ENCODE results near the gene PRR29. TPM values are rescaled to one million over a fixed set of nuclear protein-coding genes. Genes with fewer than 3 reads are reported as not detected.

PRR29 gene
- total and polyA plus RNA-seq, 2 donors (not counting 3 experiments of a cell fraction or from before 2014, with no cell fraction given): 0.39 to 1.2 TPM

DNA sequence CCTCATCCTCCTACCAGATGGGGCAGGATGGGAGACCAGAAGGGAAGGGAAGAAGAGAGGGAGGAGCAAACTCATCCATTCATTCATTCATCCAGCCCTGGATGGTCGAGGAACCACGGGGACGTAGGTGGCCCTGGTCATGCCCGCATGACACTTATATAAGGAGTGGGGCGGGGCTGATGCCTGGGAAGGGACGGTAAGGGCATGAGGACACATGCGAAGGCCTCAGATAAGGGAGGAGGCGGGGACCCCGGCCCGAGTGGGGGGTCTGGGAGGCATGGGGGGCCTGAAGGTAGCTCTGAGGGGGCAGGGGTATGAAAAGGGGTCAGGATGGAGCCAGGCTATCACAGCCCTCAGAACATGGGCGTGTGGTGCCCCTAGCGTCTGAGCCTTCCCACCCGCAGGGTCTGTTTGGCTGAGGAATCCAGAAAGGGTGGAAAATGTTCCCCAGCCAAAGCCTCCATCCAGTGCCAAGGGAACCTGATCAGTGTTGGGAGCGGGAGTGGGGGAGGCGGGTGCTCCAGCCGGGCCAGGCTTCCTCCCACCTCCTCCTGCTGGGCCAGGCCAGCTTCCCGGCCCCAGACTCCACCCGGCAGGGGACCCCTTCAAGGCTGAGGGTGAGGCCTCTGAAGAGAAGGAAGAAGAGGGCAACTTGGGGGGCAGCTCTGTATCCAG lies 48.4 kb upstream of the PRR29 start:
- ChIA-PET POLR2A (no interaction called here), CTCF (interaction anchor here (1.0 to 1.1 kb wide), 2 partner anchors 17 to 30 kb away, joined by 3 to 4 read pairs; no protein-coding TSS in a partner anchor)
- dilution Hi-C loops (cut with MboI; ENCODE audit: extremely low pct_ligation_motif_present, low sequenced_read_pairs) (no loop called here), intact Hi-C loops (cut with micrococcal nuclease) (no loop called here)
- no peaks in the 10 kb centered on the region for H3K4me1 ChIP-seq (ENCODE audit: control insufficient read depth, extremely low read depth, insufficient read depth, low read length)
- TF ChIP-seq, protein P1, sequence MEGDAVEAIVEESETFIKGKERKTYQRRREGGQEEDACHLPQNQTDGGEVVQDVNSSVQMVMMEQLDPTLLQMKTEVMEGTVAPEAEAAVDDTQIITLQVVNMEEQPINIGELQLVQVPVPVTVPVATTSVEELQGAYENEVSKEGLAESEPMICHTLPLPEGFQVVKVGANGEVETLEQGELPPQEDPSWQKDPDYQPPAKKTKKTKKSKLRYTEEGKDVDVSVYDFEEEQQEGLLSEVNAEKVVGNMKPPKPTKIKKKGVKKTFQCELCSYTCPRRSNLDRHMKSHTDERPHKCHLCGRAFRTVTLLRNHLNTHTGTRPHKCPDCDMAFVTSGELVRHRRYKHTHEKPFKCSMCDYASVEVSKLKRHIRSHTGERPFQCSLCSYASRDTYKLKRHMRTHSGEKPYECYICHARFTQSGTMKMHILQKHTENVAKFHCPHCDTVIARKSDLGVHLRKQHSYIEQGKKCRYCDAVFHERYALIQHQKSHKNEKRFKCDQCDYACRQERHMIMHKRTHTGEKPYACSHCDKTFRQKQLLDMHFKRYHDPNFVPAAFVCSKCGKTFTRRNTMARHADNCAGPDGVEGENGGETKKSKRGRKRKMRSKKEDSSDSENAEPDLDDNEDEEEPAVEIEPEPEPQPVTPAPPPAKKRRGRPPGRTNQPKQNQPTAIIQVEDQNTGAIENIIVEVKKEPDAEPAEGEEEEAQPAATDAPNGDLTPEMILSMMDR (IDR thresholded peaks at IDR 0.05; ENCODE audit: extremely low read depth in 1 of 2, insufficient read depth in 1 of 2, low read depth in 1 of 2, low read length in 2 of 2): no peak
- no peak for TF ChIP-seq POLR2A (IDR thresholded peaks at IDR 0.05; ENCODE audit: low read depth, low read length)
- TF ChIP-seq FOS (IDR thresholded peaks at IDR 0.05; ENCODE audit: borderline replicate concordance, insufficient read depth, low read length): no peak
- no peak for TF ChIP-seq GATA2 (IDR thresholded peaks at IDR 0.05; ENCODE audit: insufficient read depth, insufficient read length, low read depth, low read length)
- no peak for TF ChIP-seq POLR2AphosphoS5 (IDR thresholded peaks at IDR 0.05; ENCODE audit: insufficient read depth, low read depth, low read length)
- TF ChIP-seq EZH2 (IDR thresholded peaks at IDR 0.05; ENCODE audit: borderline replicate concordance, low read depth, low read length, severe bottlenecking): no peak
- TF ChIP-seq, protein P2, sequence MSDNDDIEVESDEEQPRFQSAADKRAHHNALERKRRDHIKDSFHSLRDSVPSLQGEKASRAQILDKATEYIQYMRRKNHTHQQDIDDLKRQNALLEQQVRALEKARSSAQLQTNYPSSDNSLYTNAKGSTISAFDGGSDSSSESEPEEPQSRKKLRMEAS (IDR thresholded peaks at IDR 0.05; ENCODE audit: insufficient read depth, insufficient read length): no peak
- no peak for TF ChIP-seq JUN (IDR thresholded peaks at IDR 0.05; ENCODE audit: borderline replicate concordance, insufficient read depth, insufficient read length, low read depth)
- TF ChIP-seq MYC (IDR thresholded peaks at IDR 0.05; ENCODE audit: low read depth, low read length): no peak
- H3K4me2 ChIP-seq (ENCODE audit: insufficient read depth, low read length): no peak overlapping the region
- no peaks in the 10 kb centered on the region for H4K20me1 ChIP-seq (replicated peaks; ENCODE audit: control insufficient read depth, extremely low read depth, insufficient read depth, low read length)
- no peaks in the 10 kb centered on the region for H3K27me3 ChIP-seq (ENCODE audit: control insufficient read depth in 2 of 2, insufficient read depth in 2 of 2, low read length in 2 of 2)
- H3K9ac ChIP-seq (replicated peaks; ENCODE audit: extremely low read depth, insufficient read depth, low read length): no peak overlapping the region
- FAIRE-seq (no peak), DNase-seq (ENCODE audit: low read depth, low spot score) (no peak)
- H3K9me3 ChIP-seq (replicated peaks; ENCODE audit: control insufficient read depth, insufficient read depth, low read length): no peaks in the 10 kb centered on the region
- H3K36me3 ChIP-seq (ENCODE audit: control insufficient read depth in 2 of 2, extremely low read depth in 1 of 2, insufficient read depth in 2 of 2, low read length in 2 of 2): no peaks in the 10 kb centered on the region
- H3K9me1 ChIP-seq (replicated peaks; ENCODE audit: control insufficient read depth, extremely low read depth, insufficient read depth, low read length): no peaks in the 10 kb centered on the region
- H3K79me2 ChIP-seq (ENCODE audit: control insufficient read depth, insufficient read depth, low read length): no peaks in the 10 kb centered on the region
- H3K27ac ChIP-seq (ENCODE audit: insufficient read depth, low read depth, low read length): no peak overlapping the region
- H3K4me3 ChIP-seq (replicated peaks in 1 of 3; ENCODE audit: insufficient read depth in 1 of 3, low read depth in 1 of 3, low read length in 3 of 3): no peak overlapping the region
- H2AFZ ChIP-seq (ENCODE audit: low read depth, low read length): no peak overlapping the region
- no TSS peak for BruUV-seq (replicated peaks)
